Liver (tissue), 9 donors: Measurements from ENCODE around the gene PPDPF. TPM values are rescaled to one million over a fixed set of nuclear protein-coding genes. Genes with fewer than 3 reads are reported as not detected.
"Not testable (repeated sequence)": the region's sequence is repeated elsewhere in the genome, so short reads cannot be mapped to it uniquely, and the experiment has no call there.

ENCODE experiments used
- DNase-seq: peaks from one replicate; pipeline ENCODE4 v3.0.0-alpha.2; 2017; ENCODE audit warnings: low spot score
- H3K27ac ChIP-seq, 2 donors: one replicate each; pipeline ENCODE4 v1.7.0; 2013; ENCODE audit warnings: inconsistent platforms in 2 of 2, low read length in 2 of 2, control low read depth in 1 of 2, low read depth in 1 of 2, mild to moderate bottlenecking in 1 of 2
- H3K27me3 ChIP-seq, 4 donors: one replicate each; pipeline versions ENCODE4 v1.6.1 to v1.7.0; 2013; ENCODE audit warnings: low read length in 3 of 4, inconsistent platforms in 1 of 4, mild to moderate bottlenecking in 1 of 4, moderate library complexity in 1 of 4; ENCODE audit not compliant: control insufficient read depth in 4 of 4, insufficient read depth in 4 of 4
- H3K36me3 ChIP-seq, 4 donors: one replicate each; pipeline versions ENCODE4 v1.6.1 to v1.7.0; 2013; ENCODE audit warnings: low read length in 3 of 4, mild to moderate bottlenecking in 3 of 4, low read depth in 1 of 4, moderate library complexity in 1 of 4; ENCODE audit not compliant: control insufficient read depth in 4 of 4, insufficient read depth in 3 of 4
- H3K4me1 ChIP-seq, 4 donors: one replicate each; pipeline versions ENCODE4 v1.6.1 to v1.7.0; 2013; ENCODE audit warnings: low read length in 3 of 4, mild to moderate bottlenecking in 3 of 4, moderate library complexity in 1 of 4; ENCODE audit not compliant: control insufficient read depth in 4 of 4, insufficient read depth in 4 of 4
- H3K4me3 ChIP-seq, 3 donors: one replicate each; pipeline versions ENCODE4 v1.6.1 to v1.7.0; 2013; ENCODE audit warnings: low read length in 3 of 3, control low read depth in 1 of 3, low read depth in 1 of 3, mild to moderate bottlenecking in 1 of 3
- H3K9ac ChIP-seq, 2 donors: one replicate each; pipeline ENCODE4 v1.7.0; 2013; ENCODE audit warnings: low read length in 2 of 2, mild to moderate bottlenecking in 2 of 2, moderate library complexity in 2 of 2, control low read depth in 1 of 2, low read depth in 1 of 2
- H3K9me3 ChIP-seq, 4 donors: one replicate each; pipeline versions ENCODE4 v1.6.1 to v1.7.0; 2013; ENCODE audit warnings: low read length in 3 of 4; ENCODE audit not compliant: control insufficient read depth in 4 of 4
- ATF3 ChIP-seq: IDR thresholded peaks from 2 replicates; pipeline ENCODE4 v1.6.1; 2016; ENCODE audit warnings: antibody characterized with exemption
- CTCF ChIP-seq: fragments of 150-350 bp; IDR thresholded peaks from 2 replicates; pipeline ENCODE4 v1.5.1; 2017; ENCODE audit warnings: improper control_type of control experiment, low read depth, low read length; ENCODE audit not compliant: missing input control
- EGR1 ChIP-seq, 2 donors: IDR thresholded peaks; 2 replicates each; pipeline ENCODE4 v1.6.1; 2016 to 2018; ENCODE audit warnings: antibody characterized with exemption in 2 of 2, low read depth in 2 of 2
- FOXA1 ChIP-seq: IDR thresholded peaks from 2 replicates; pipeline ENCODE4 v1.6.1; 2016; ENCODE audit warnings: antibody characterized with exemption
- FOXA2 ChIP-seq: IDR thresholded peaks from 2 replicates; pipeline ENCODE4 v1.6.1; 2016; ENCODE audit warnings: antibody characterized with exemption
- GABPA ChIP-seq, 2 donors: IDR thresholded peaks in 1 of 2; conservative IDR thresholded peaks in 1 of 2; 2 replicates each; pipeline ENCODE4 v1.6.1; 2016; ENCODE audit warnings: antibody characterized with exemption in 2 of 2, mild to moderate bottlenecking in 1 of 2, moderate library complexity in 1 of 2
- HNF4G ChIP-seq: IDR thresholded peaks from 2 replicates; pipeline ENCODE4 v1.6.1; 2016; ENCODE audit warnings: antibody characterized with exemption
- JUND ChIP-seq, 2 donors: IDR thresholded peaks; 2 replicates each; pipeline ENCODE4 v1.6.1; 2016; ENCODE audit warnings: antibody characterized with exemption in 2 of 2
- SP1 ChIP-seq: IDR thresholded peaks from 2 replicates; pipeline ENCODE4 v1.6.1; 2018; ENCODE audit warnings: antibody characterized with exemption, mild to moderate bottlenecking
- TAF1 ChIP-seq: conservative IDR thresholded peaks from 2 replicates; pipeline ENCODE4 v1.6.1; 2016; ENCODE audit warnings: antibody characterized with exemption, mild to moderate bottlenecking
- YY1 ChIP-seq: IDR thresholded peaks from 2 replicates; pipeline ENCODE4 v1.6.1; 2016; ENCODE audit warnings: antibody characterized with exemption, mild to moderate bottlenecking
- WGBS: extraction: QIAGEN DNeasy Blood & Tissue Kit; methylation state at CpG from one replicate; pipeline ENCODE4 v1.1.7; 2013; 5-methylcytosine and 5-hydroxymethylcytosine counted together
- polyA plus RNA-seq, 2 donors: library from polyadenylated mRNA; stranded (reverse) in 1 of 2; unstranded in 1 of 2; fragments of 200-250 nt in 1 of 2; fragments of >200 nt in 1 of 2; fragmentation: Nextera tagmentation in 1 of 2; extraction: Ambion mirVana in 1 of 2; gene quantifications; one replicate each; pipeline versions ENCODE4 v1.2.1 to v1.2.3, GENCODE V29; 2013 to 2015
- total RNA-seq, 2 donors: library from RNA; depleted of rRNA; stranded (reverse); fragments of >200 nt; gene quantifications; one replicate each; pipeline ENCODE4 v1.2.3, GENCODE V29; 2014
- donor health status: healthy.
- donor health status: healthy.
- donor health status: healthy.
- donor health status: healthy.
- donor health status: healthy.

PPDPF gene
- total and polyA plus RNA-seq, 4 donors = 8.3 to 196 (median 25.3) TPM

GRCh38 chr20:63509088-63509564, 11.4 kb upstream of the PPDPF start:
- WGBS = 78% methylated on average over 9 of the region's 9 CpGs

DNA sequence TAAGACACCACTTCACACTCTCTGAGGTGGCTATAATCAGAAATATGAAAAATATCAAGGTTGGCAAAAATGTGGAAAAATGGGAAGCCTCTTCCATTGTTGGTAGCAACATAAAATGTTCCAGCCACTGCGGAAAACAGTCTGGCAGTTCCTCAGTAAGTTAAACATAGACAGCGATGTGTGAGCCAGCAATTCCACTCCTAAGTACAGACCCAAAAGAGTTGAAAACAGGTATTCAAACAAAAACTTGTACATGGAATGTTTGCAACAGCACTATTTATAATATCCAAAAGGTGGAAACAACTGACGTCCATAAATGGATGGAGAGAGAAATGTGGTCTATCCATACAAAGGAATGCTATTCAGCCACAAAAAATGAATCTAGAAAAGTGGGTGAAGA, 7.4 kb upstream of the PPDPF start:
- no peaks in the 10 kb centered on the region for H3K36me3 ChIP-seq
- no peak overlapping the region for H3K4me3 ChIP-seq
- no peak overlapping the region for H3K27ac ChIP-seq
- DNase-seq = no peak
- peaks cover 0 to 2% (median 0%) of the 10 kb centered on the region in 4 donors for H3K27me3 ChIP-seq
- no peak overlapping the region for H3K9ac ChIP-seq
- H3K4me1 ChIP-seq = no peaks in the 10 kb centered on the region
- H3K9me3 ChIP-seq = no peaks in the 10 kb centered on the region
- TF ChIP-seq SP1 = no peak
- no peak for TF ChIP-seq HNF4G
- no peak for TF ChIP-seq ATF3
- TF ChIP-seq JUND (IDR thresholded peaks at IDR 0.05) = no peak
- no peak for TF ChIP-seq EGR1 (IDR thresholded peaks at IDR 0.05; ENCODE audit: low read depth in 2 of 2)
- TF ChIP-seq CTCF = no peak
- no peak for TF ChIP-seq FOXA1
- TF ChIP-seq YY1 = no peak
- WGBS = 92% methylated on average over 3 of the region's 3 CpGs

More at GRCh38 chr20:63509088-63509564, 11.4 kb upstream of the PPDPF start:
- Histone ChIP-seq H3K4me3 (no peak overlapping the region), H3K27me3 (peaks cover 0 to 3% (median under 1%) of the 10 kb centered on the region in 4 donors), H3K9ac (no peak overlapping the region), H3K36me3 (no peaks in the 10 kb centered on the region), H3K9me3 (peaks cover 0 to 6% (median 4%) of the 10 kb centered on the region in 4 donors), H3K4me1 (no peaks in the 10 kb centered on the region), H3K27ac (no peak overlapping the region)
- TF ChIP-seq HNF4G (no peak), FOXA2 (no peak), ATF3 (no peak), FOXA1 (no peak), JUND (IDR thresholded peaks at IDR 0.05) (no peak), GABPA (IDR thresholded peaks at IDR 0.05 in 1 of 2, conservative IDR thresholded peaks at IDR 0.05 in 1 of 2) (no peak), TAF1 (no peak)
- no peak for DNase-seq

GRCh38 chr20:63514520-63514919, 6.0 kb upstream of the PPDPF start:
- H3K9me3 ChIP-seq, H3K27me3 ChIP-seq, DNase-seq, H3K36me3 ChIP-seq, H3K4me3 ChIP-seq, H3K27ac ChIP-seq, H3K9ac ChIP-seq, H3K4me1 ChIP-seq: not testable (repeated sequence)
- 76% methylated on average over 10 of the region's 10 CpGs for WGBS
